H1 (cell line): ENCODE measurements around the gene SPACDR. TPM values are rescaled to one million over a fixed set of nuclear protein-coding genes. Genes with fewer than 3 reads are reported as not detected.

Experiments used
- CTCF ChIA-PET: fragments of 300-600 bp; sonication (Branson Sonifier 250); formaldehyde crosslinking; loops from one replicate; lab custom pipeline; 2021; ENCODE audit not compliant: partially characterized antibody; lab: Charles Lee
- POLR2A ChIA-PET: fragments of 300-600 bp; sonication (Branson Sonifier 250); formaldehyde crosslinking; loops from one replicate; lab custom pipeline; 2021; ENCODE audit warnings: inconsistent platforms; ENCODE audit not compliant: partially characterized antibody; lab: Charles Lee
- DNase-seq, 2 experiments: peaks; one replicate each; pipeline versions ENCODE4 v3.0.0 to v3.0.0-alpha.2; 2010 to 2022; ENCODE audit warnings: low spot score in 2 of 2, low read depth in 1 of 2, mixed read lengths in 1 of 2
- FAIRE-seq: peaks from 2 replicates; lab custom pipeline; 2011; peaks lifted over from hg19 to GRCh38; lab: Jason Lieb, UNC
- H2AFZ ChIP-seq: 2 replicates; pipeline ENCODE4 v1.8.1; 2012; ENCODE audit warnings: low read length, inconsistent platforms
- H2AK5ac ChIP-seq: 2 replicates; pipeline ENCODE4 v1.6.1; 2013; ENCODE audit warnings: low read depth, low read length
- H2BK120ac ChIP-seq: replicated peaks from 2 replicates; pipeline ENCODE3; 2013; ENCODE audit warnings: low read depth, low read length, inconsistent platforms
- H2BK12ac ChIP-seq: 2 replicates; pipeline ENCODE4 v1.6.1; 2013; ENCODE audit warnings: low read depth, low read length
- H2BK15ac ChIP-seq: 2 replicates; pipeline ENCODE4 v1.6.1; 2013; ENCODE audit warnings: low read length
- H2BK20ac ChIP-seq: 2 replicates; pipeline ENCODE4 v1.6.1; 2013; ENCODE audit warnings: low read length
- H2BK5ac ChIP-seq: 2 replicates; pipeline ENCODE4 v1.6.1; 2013; ENCODE audit warnings: low read depth, low read length
- H3K14ac ChIP-seq: 2 replicates; pipeline ENCODE4 v1.6.1; 2013; ENCODE audit warnings: inconsistent platforms; ENCODE audit not compliant: insufficient read length
- H3K18ac ChIP-seq: 2 replicates; pipeline ENCODE4 v1.6.1; 2013; ENCODE audit warnings: low read length; ENCODE audit errors: extremely low read depth
- H3K23ac ChIP-seq: 2 replicates; pipeline ENCODE4 v1.6.1; 2013; ENCODE audit warnings: inconsistent platforms; ENCODE audit not compliant: insufficient read length
- H3K23me2 ChIP-seq: 2 replicates; pipeline ENCODE4 v1.6.1; 2013; ENCODE audit warnings: low read depth, low read length
- H3K27ac ChIP-seq: 2 replicates; pipeline ENCODE4 v1.6.1; 2011; ENCODE audit warnings: low read depth, low read length, inconsistent platforms
- H3K27me3 ChIP-seq, 4 experiments: replicated peaks in 1 of 4; 1 replicate in 1 of 4; 2 replicates in 3 of 4; pipeline versions ENCODE4 v1.6.1 to v1.8.1; 2011 to 2013; ENCODE audit warnings: low read length in 3 of 4, mild to moderate bottlenecking in 3 of 4, inconsistent platforms in 2 of 4, mixed read lengths in 2 of 4, moderate library complexity in 1 of 4; ENCODE audit not compliant: control insufficient read depth in 3 of 4, insufficient read depth in 3 of 4; ENCODE audit errors: extremely low read depth in 1 of 4
- H3K36me3 ChIP-seq, 4 experiments: 2 replicates each; pipeline versions ENCODE4 v1.6.1 to v1.8.1; 2011 to 2013; ENCODE audit warnings: mild to moderate bottlenecking in 4 of 4, low read length in 3 of 4, moderate library complexity in 2 of 4, control low read depth in 1 of 4, inconsistent platforms in 1 of 4; ENCODE audit not compliant: insufficient read depth in 4 of 4, control insufficient read depth in 2 of 4
- H3K4ac ChIP-seq: replicated peaks from 2 replicates; pipeline ENCODE3; 2013; ENCODE audit warnings: low read length, low read depth, mixed read lengths, inconsistent platforms; ENCODE audit not compliant: insufficient read length
- H3K4me1 ChIP-seq, 4 experiments: replicated peaks in 1 of 4; 1 replicate in 1 of 4; 2 replicates in 3 of 4; pipeline versions ENCODE4 v1.6.1 to v1.8.1; 2011 to 2013; ENCODE audit warnings: low read length in 3 of 4, inconsistent platforms in 2 of 4, mixed read lengths in 1 of 4; ENCODE audit not compliant: insufficient read depth in 4 of 4, control insufficient read depth in 3 of 4
- H3K4me2 ChIP-seq, 2 experiments: 2 replicates each; pipeline versions ENCODE4 v1.6.1 to v1.8.1; 2011 to 2013; ENCODE audit warnings: low read depth in 2 of 2, low read length in 2 of 2, control low read depth in 1 of 2, inconsistent platforms in 1 of 2, mild to moderate bottlenecking in 1 of 2; ENCODE audit not compliant: insufficient read depth in 1 of 2
- H3K4me3 ChIP-seq, 4 experiments: fragments of 200-600, 300-600 bp in 1 of 4; sonication (generic), shearing (Covaris generic), sonication (Bioruptor Twin) in 1 of 4; 2 replicates each; pipeline versions ENCODE4 v1.5.1 to v1.8.1; 2011 to 2016; ENCODE audit warnings: low read length in 4 of 4, low read depth in 3 of 4, control low read depth in 2 of 4, inconsistent platforms in 2 of 4, mild to moderate bottlenecking in 2 of 4, mixed read lengths in 1 of 4, moderate library complexity in 1 of 4; ENCODE audit not compliant: insufficient read depth in 2 of 4; ENCODE audit errors: extremely low read depth in 1 of 4
- H3K56ac ChIP-seq: replicated peaks from 2 replicates; pipeline ENCODE3; 2013; ENCODE audit warnings: low read depth, mild to moderate bottlenecking, mixed read lengths, low read length, inconsistent platforms; ENCODE audit not compliant: insufficient read length
- H3K79me1 ChIP-seq: 2 replicates; pipeline ENCODE4 v1.6.1; 2013; ENCODE audit warnings: low read depth, low read length, control low read depth
- H3K79me2 ChIP-seq, 2 experiments: 2 replicates each; pipeline versions ENCODE4 v1.6.1 to v1.8.1; 2012 to 2013; ENCODE audit warnings: low read length in 2 of 2, mild to moderate bottlenecking in 2 of 2, inconsistent platforms in 1 of 2; ENCODE audit not compliant: insufficient read depth in 2 of 2, control insufficient read depth in 1 of 2
- H3K9ac ChIP-seq, 4 experiments: replicated peaks in 1 of 4; 1 replicate in 1 of 4; 2 replicates in 3 of 4; pipeline versions ENCODE4 v1.6.1 to v1.8.1; 2011 to 2013; ENCODE audit warnings: low read depth in 3 of 4, low read length in 3 of 4, control low read depth in 2 of 4, mild to moderate bottlenecking in 2 of 4, moderate library complexity in 2 of 4, inconsistent platforms in 1 of 4; ENCODE audit errors: extremely low read depth in 1 of 4
- H3K9me3 ChIP-seq, 2 experiments: 2 replicates each; pipeline versions ENCODE4 v1.6.1 to v1.8.1; 2012 to 2013; ENCODE audit warnings: mild to moderate bottlenecking in 2 of 2, moderate library complexity in 2 of 2, control low read depth in 1 of 2, inconsistent platforms in 1 of 2, low read depth in 1 of 2, low read length in 1 of 2, mixed read lengths in 1 of 2; ENCODE audit not compliant: insufficient read depth in 2 of 2
- H4K20me1 ChIP-seq, 2 experiments: replicated peaks in 1 of 2; 2 replicates each; pipeline versions ENCODE3 to v1.8.1; 2011 to 2013; ENCODE audit warnings: inconsistent platforms in 2 of 2, low read length in 2 of 2, mild to moderate bottlenecking in 1 of 2; ENCODE audit not compliant: insufficient read depth in 2 of 2, control insufficient read depth in 1 of 2
- H4K5ac ChIP-seq: 2 replicates; pipeline ENCODE4 v1.6.1; 2013; ENCODE audit warnings: low read length, low read depth, mixed read lengths, inconsistent platforms; ENCODE audit not compliant: insufficient read length
- H4K8ac ChIP-seq: 2 replicates; pipeline ENCODE4 v1.8.0; 2013; ENCODE audit warnings: mild to moderate bottlenecking, moderate library complexity, low read length, inconsistent platforms; ENCODE audit not compliant: insufficient read depth; ENCODE audit errors: extremely low read depth
- H4K91ac ChIP-seq: replicated peaks from 2 replicates; pipeline ENCODE3; 2013; ENCODE audit warnings: low read length, mixed read lengths, inconsistent platforms; ENCODE audit not compliant: insufficient read length
- MAX ChIP-seq: IDR thresholded peaks from 2 replicates; pipeline ENCODE4 v1.6.1; 2012; ENCODE audit warnings: inconsistent platforms
- POLR2AphosphoS5 ChIP-seq: IDR thresholded peaks from 2 replicates; pipeline ENCODE4 v1.6.1; 2011; ENCODE audit warnings: low read depth, low read length
- WGBS, 2 experiments: shearing (Covaris generic) in 1 of 2; methylation state at CpG; one replicate each; pipeline versions ENCODE4 v1.1.6 to v1.1.7; 2013 to 2015; ENCODE audit warnings: low lambda C conversion rate in 2 of 2, mixed read lengths in 2 of 2, inconsistent platforms in 1 of 2, low coverage in 1 of 2, missing lambda C conversion rate in 1 of 2; ENCODE audit not compliant: insufficient replicate concordance in 2 of 2, insufficient coverage in 1 of 2, insufficient read length in 1 of 2; ENCODE audit errors: extremely low coverage in 1 of 2, missing lambda C conversion rate in 1 of 2; 5-methylcytosine and 5-hydroxymethylcytosine counted together
- polyA plus RNA-seq, 7 experiments: library from polyadenylated mRNA; depleted of rRNA in 3 of 7; stranded (reverse) in 5 of 7; unstranded in 2 of 7; fragments of >200 nt in 5 of 7; fragments of 200-250 nt in 2 of 7; gene quantifications; 1 replicate in 5 of 7; 2 replicates in 1 of 7; 4 replicates in 1 of 7; pipeline versions ENCODE4 v1.2.1 to v1.2.3, GENCODE V29; 2011 to 2013; ENCODE audit warnings: missing spikeins in 2 of 7, mixed read lengths in 2 of 7
- total RNA-seq: library from RNA; stranded (reverse); fragmentation: NEBNext Ultra II Directional; extraction: Animal tissue kit (Norgen Biotek cat#: 25700); gene quantifications from 2 replicates; pipeline ENCODE4 v1.2.1, GENCODE V29; 2021

Gene SPACDR
- total and polyA plus RNA-seq, 2 of the 8 experiments (the other 6 are each of a cell fraction or from before 2014, with no cell fraction given), result 0.26 TPM; not detected in 1

- 83% methylated on average over 10 of the region's 10 CpGs; no CpG with 5 or more reads in 1 of the 2 experiments for WGBS, 2 experiments
Observed at GRCh38 chr7:100433592-100434296, 30.3 kb downstream of the SPACDR start.

More at GRCh38 chr7:100433592-100434296, 30.3 kb downstream of the SPACDR start:
- Histone ChIP-seq H3K4me1 (peaks cover 4 to 17% (median 10%) of the 10 kb centered on the region in 4 experiments), H3K4ac (no peak overlapping the region), H2BK120ac (no peak overlapping the region), H2BK15ac (no peak overlapping the region), H3K9ac (no peak overlapping the region; a peak in 1 of 7 replicates), H2AFZ (no peak overlapping the region), H3K9me3 (no peaks in the 10 kb centered on the region), H3K4me3 (no peak overlapping the region), H3K23me2 (peaks cover 5% of the 10 kb centered on the region; the same call in 1 of the 2 replicates), H3K23ac (no peak overlapping the region), H2BK5ac (no peak overlapping the region; the same call in 1 of the 2 replicates), H4K20me1 (peaks cover 8% of the 10 kb centered on the region in 2 experiments), H4K5ac (no peak overlapping the region), H3K14ac (no peak overlapping the region), H3K27me3 (no peaks in the 10 kb centered on the region), H3K79me2 (peaks cover 0 to 49% of the 10 kb centered on the region in 2 experiments; a peak in 3 of 4 replicates), H2BK12ac (0 out of 2 replicates have a peak overlapping the region, but pooled peaks have one; percentile 17), H3K4me2 (peak overlapping the region in 1 of 2 experiments; percentile 97; a peak in 2 of 4 replicates), H2BK20ac (no peak overlapping the region), H3K36me3 (peaks cover 2 to 44% (median 18%) of the 10 kb centered on the region in 4 experiments; a peak in 6 of 8 replicates), H3K79me1 (peaks cover 2% of the 10 kb centered on the region), H4K8ac (no peak overlapping the region), H2AK5ac (no peak overlapping the region), H3K18ac (no peak overlapping the region), H3K27ac (no peak overlapping the region), H3K56ac (no peak overlapping the region), H4K91ac (no peak overlapping the region)
- FAIRE-seq (no peak), DNase-seq (no peak)
- peak; percentile 27; the same call in 1 of the 2 replicates for TF ChIP-seq POLR2AphosphoS5
- no peak for TF ChIP-seq MAX
- ChIA-PET CTCF (interaction anchor here (1.3 to 2.7 kb wide), 4 partner anchors 11 to 36 kb away, joined by 3 to 9 read pairs (median 6); no protein-coding TSS in a partner anchor), POLR2A (interaction anchor here (0.9 to 5.2 kb wide), 8 partner anchors 9 to 170 kb away, joined by 3 to 55 read pairs (median 3); partner anchors contain the start of gene FBXO24)
